OCI-LY1 (cell line): ENCODE measurements around the gene ZBTB33.

Experiments used
- EZH2 ChIP-seq: fragments of 200-600 bp; sonication (generic), shearing (Covaris generic); IDR thresholded peaks from 2 replicates; pipeline ENCODE4 v1.8.0; 2017; ENCODE audit warnings: borderline replicate concordance, mixed run types, mild to moderate bottlenecking, antibody characterized with exemption, low read length, moderate library complexity, mixed read lengths
- TF ChIP-seq, protein P1 (sequence below): fragments of 200-600 bp; sonication (generic), shearing (Covaris generic); IDR thresholded peaks from 2 replicates; pipeline ENCODE4 v1.5.1; 2017; ENCODE audit warnings: mild to moderate bottlenecking, antibody characterized with exemption, low read length, moderate library complexity, mixed read lengths

DNA sequence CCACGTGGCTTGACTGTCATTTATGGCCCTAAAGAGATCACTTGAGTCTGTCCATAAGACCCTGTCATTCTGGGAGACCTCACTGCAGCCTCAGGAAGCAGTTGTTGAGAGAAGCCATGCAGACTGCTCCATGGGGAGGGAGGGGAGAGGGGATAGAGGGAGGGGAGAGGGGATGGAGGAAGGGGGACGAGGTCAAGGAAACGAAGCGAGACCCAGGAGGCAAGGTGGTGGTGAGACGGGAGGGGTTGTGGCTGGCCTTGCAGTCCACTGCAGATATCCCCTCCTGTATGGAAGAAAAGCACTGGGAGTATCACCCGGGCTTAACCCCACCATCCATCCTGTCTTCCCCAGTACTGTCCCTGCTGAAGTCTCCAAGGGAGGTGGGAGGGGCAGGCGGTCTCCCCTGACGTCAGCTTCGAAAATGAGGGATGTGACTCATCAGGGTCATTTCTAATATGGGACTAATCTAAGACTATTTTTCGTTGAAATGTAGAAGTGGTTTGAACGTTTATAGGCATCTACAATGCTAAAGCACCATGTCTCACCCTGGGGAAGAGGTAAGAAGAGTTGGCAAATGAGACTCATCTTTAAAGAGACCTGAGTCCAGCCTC lies 55.0 kb downstream of the ZBTB33 start:
- TF ChIP-seq, protein P1, sequence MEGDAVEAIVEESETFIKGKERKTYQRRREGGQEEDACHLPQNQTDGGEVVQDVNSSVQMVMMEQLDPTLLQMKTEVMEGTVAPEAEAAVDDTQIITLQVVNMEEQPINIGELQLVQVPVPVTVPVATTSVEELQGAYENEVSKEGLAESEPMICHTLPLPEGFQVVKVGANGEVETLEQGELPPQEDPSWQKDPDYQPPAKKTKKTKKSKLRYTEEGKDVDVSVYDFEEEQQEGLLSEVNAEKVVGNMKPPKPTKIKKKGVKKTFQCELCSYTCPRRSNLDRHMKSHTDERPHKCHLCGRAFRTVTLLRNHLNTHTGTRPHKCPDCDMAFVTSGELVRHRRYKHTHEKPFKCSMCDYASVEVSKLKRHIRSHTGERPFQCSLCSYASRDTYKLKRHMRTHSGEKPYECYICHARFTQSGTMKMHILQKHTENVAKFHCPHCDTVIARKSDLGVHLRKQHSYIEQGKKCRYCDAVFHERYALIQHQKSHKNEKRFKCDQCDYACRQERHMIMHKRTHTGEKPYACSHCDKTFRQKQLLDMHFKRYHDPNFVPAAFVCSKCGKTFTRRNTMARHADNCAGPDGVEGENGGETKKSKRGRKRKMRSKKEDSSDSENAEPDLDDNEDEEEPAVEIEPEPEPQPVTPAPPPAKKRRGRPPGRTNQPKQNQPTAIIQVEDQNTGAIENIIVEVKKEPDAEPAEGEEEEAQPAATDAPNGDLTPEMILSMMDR: no peak
- no peak for TF ChIP-seq EZH2
